Measurements from ENCODE around the gene TEX26. TPM values are rescaled to one million over a fixed set of nuclear protein-coding genes. Genes with fewer than 3 reads are reported as not detected.
A peak's percentile ranks its signal among the peaks of the same experiment; 100 is the strongest.

The TEX26 gene
- polyA plus RNA-seq (2013, experiment 1 of 2; ENCODE audit: insufficient read length): not detected
- not detected for polyA plus RNA-seq (2013, experiment 2 of 2; ENCODE audit: insufficient read length)

GRCh38 chr13:30932481-30933353 is at the start of gene TEX26:
Gene TEX26 (plus strand): TSS chr13:30932656. CDS start chr13:30932716, 60 bp downstream.
- no peak for DNase-seq

- no peak for DNase-seq
These were observed 49.3 kb upstream of the TEX26 start for GRCh38 chr13:30882996-30883766.

- DNase-seq: no peak
These were observed 47.9 kb upstream of the TEX26 start for GRCh38 chr13:30884543-30884942.

GRCh38 chr13:30889196-30889690 is 43.2 kb upstream of the TEX26 start:
- no peak for DNase-seq

- DNase-seq: peak; percentile 61
These were observed 39.5 kb upstream of the TEX26 start for GRCh38 chr13:30892966-30893365.

GRCh38 chr13:30895773-30896172 is 36.7 kb upstream of the TEX26 start:
- peak; percentile 93 for DNase-seq

GRCh38 chr13:30898070-30898469 is 34.4 kb upstream of the TEX26 start:
- no peak for DNase-seq

GRCh38 chr13:30898678-30899241 is 33.7 kb upstream of the TEX26 start:
- DNase-seq: peak; percentile 90

- DNase-seq: no peak
These were observed 32.0 kb upstream of the TEX26 start for GRCh38 chr13:30900436-30900835.

GRCh38 chr13:30900952-30901749 is 31.3 kb upstream of the TEX26 start:
- no peak for DNase-seq

GRCh38 chr13:30904043-30904442 is 28.4 kb upstream of the TEX26 start:
- no peak for DNase-seq

- DNase-seq: peak; percentile 82
These were observed 26.5 kb upstream of the TEX26 start, which contains the start of gene MEDAG for GRCh38 chr13:30905932-30906383. Gene MEDAG (plus strand): TSS chr13:30906271. CDS start chr13:30906516, 245 bp downstream.

- no peak for DNase-seq
These were observed 25.9 kb upstream of the TEX26 start for GRCh38 chr13:30906411-30907051.

- no peak for DNase-seq
These were observed 25.2 kb upstream of the TEX26 start for GRCh38 chr13:30907121-30907861.

- DNase-seq: no peak
These were observed 24.0 kb upstream of the TEX26 start for GRCh38 chr13:30908416-30908980.

GRCh38 chr13:30910676-30911075 is 21.8 kb upstream of the TEX26 start:
- no peak for DNase-seq

- no peak for DNase-seq
These were observed 16.5 kb upstream of the TEX26 start for GRCh38 chr13:30915691-30916541.

- no peak for DNase-seq
These were observed 15.5 kb upstream of the TEX26 start for GRCh38 chr13:30916991-30917390.

Data from fibroblast of skin of scalp (primary cell).